HG02840 (cell line): Measurements from ENCODE around the gene CPNE9.
"Not testable (repeated sequence)": the region's sequence is repeated elsewhere in the genome, so short reads cannot be mapped to it uniquely, and the experiment has no call there.

Experiments
- ATAC-seq: cut with Tn5 transposase; IDR thresholded peaks from one replicate; pipeline ENCODE4 v1.9.1; 2021; ENCODE audit warnings: mild to moderate bottlenecking, moderate library complexity, moderate number of reproducible peaks; ENCODE audit not compliant: unreplicated experiment, low FRiP score

CPNE9 gene

GRCh38 chr3:9771007-9771406, 67.4 kb downstream of the CPNE9 start:
- ATAC-seq: not testable (repeated sequence)

DNA sequence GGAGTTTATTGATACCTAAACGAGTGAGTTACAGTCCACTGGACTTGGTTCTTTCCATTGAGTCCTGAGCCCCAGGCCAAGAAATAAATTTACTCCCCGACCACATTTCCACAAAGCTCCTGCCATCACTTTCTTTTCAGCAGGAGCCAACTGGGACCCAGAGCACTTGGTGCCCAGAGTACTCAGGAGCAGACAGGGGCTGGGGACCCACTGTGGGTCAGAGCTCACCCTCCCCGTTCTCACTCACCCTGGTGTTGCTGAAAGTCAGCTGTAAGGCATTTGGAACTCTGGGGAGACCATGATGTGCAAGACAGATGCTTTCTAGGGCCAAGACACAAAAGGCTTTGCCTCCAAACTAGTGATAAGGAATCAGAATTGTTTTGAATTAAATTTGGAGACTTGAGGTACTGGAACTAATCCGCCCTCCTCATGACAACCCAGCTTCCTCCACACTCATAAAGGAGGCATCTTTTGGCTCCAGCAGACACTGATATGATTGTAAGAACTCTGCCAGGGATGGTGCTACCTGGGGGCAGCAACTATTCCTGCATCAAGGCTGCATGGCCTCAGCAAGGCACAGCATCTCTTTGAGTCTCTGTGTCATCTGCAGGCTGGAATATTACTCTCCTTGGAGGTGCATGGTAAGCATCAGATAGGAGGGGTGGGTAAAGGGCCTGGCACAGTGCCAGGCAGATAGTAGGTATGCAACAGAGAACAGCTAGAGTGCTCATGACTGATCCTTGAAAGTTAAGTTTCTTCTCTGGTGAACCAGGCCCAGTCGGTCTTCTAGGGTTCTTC, 73.5 kb downstream of the CPNE9 start:
- ATAC-seq: no peak

- ATAC-seq: no peak
Measured at GRCh38 chr3:9777694-9778021, 74.0 kb downstream of the CPNE9 start.

DNA sequence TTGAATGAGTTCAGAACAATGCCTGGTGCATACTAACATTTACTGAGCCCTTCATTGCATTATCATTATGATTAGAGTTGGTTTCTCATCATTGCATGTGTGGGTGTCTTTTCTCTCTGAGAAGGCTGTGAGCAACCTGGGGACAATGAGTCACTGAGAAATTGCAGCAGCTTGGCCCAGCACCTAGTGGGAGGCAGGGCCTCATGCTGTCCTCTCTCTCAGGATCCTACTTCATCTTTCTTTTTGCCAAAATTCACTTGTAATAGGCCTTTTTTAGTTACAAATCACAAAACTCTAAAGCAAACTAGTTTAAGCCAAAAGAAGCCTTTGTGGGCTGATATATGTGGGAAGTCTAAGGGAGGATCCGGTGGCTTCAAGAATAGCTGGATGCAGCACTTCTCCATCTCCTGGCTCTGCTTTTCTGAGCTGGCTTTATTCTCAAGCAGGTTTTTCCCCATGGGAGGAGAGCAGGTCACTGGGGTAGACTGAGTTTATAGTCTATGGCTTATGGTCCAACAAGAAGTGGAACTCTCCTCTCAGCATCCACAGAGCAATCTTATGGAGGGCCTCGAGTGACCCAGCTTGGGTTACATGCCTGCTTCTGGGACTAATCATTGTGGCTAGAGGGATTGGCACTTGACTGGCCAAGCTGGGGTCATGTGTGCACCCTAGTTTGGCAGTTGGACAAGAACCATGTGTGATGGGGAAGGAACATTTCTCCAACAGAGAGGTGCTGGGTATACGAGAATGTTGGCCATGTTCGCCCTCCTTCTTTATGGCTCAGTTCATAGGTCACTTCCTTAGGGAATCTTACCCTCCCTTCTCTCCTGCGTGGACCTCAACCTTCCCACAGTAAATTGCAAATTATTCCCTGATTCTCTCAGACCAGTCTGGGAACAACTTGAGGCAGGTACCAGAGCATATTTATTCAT, 74.8 kb downstream of the CPNE9 start:
- no peak for ATAC-seq

DNA sequence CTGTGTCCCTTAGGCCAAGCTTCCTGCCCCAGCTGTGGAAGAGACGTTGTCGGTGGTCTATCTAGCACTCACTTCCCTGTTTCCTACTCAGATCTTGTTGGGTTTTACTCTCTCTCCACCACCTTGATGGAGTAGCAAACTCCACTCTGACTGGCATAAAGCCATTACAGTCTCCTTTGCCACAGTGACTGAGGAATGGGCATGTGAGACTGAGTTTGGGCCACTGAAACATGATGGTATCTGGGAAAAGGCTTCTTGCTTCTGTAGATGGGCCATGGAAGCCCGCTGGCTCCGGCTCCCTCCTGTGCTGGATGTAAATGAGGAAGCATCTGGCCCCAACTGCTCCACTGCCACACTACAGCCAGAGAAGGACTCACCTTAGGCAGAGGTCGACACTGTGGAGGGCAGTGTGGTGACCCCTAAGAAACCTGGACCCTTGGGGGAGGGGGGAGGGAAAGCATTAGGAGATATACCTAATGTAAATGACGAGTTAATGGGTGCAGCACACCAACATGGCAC, 75.5 kb downstream of the CPNE9 start:
- ATAC-seq: no peak
